GM12878 (cell line): Measurements from ENCODE around the gene CCDC184. TPM values are rescaled to one million over a fixed set of nuclear protein-coding genes. Genes with fewer than 3 reads are reported as not detected.

Experiments used
- ATAC-seq: fragments of 200-7000 bp; cut with Tn5 transposase; 3 replicates; pipeline ENCODE4 v1.9.1; 2020; ENCODE audit warnings: mild to moderate bottlenecking, moderate library complexity
- BruUV-seq: library from RNA; stranded (reverse); fragments of 400-500 nt; replicated peaks from 2 replicates; lab custom pipeline; 2021; lab: Mats Ljungman, UMichigan
- CTCF ChIA-PET: fragments of 300-600 bp; sonication (Branson Sonifier 250); formaldehyde crosslinking; extraction: SDS; loops from one replicate; lab custom pipeline; 2021; ENCODE audit warnings: inconsistent platforms; lab: Yijun Ruan, JAX
- POLR2A ChIA-PET: fragments of 350-600 bp; formaldehyde crosslinking; extraction: SDS; loops from one replicate; lab custom pipeline; 2021; ENCODE audit warnings: inconsistent platforms; lab: Charles Lee
- RAD21 ChIA-PET: fragments of 300-600 bp; sonication (Branson Sonifier 250); formaldehyde crosslinking; loops from one replicate; lab custom pipeline; 2023; ENCODE audit warnings: antibody characterized with exemption; ENCODE audit not compliant: unreplicated experiment; lab: Charles Lee
- SMC1A ChIA-PET: fragments of 300-600 bp; sonication (Branson Sonifier 250); formaldehyde crosslinking; loops from one replicate; lab custom pipeline; 2023; ENCODE audit not compliant: unreplicated experiment, uncharacterized antibody; lab: Charles Lee
- DNase-seq: peaks from one replicate; pipeline ENCODE4 v3.0.0-alpha.2; 2011; ENCODE audit warnings: low read depth, low spot score
- FAIRE-seq: peaks from 3 replicates; lab custom pipeline; 2011; peaks lifted over from hg19 to GRCh38; lab: Jason Lieb, UNC
- H2AFZ ChIP-seq: 2 replicates; pipeline ENCODE4 v1.6.0; 2011; ENCODE audit warnings: low read depth, low read length, control low read depth; ENCODE audit not compliant: control insufficient read depth
- H3K27ac ChIP-seq: 2 replicates; pipeline ENCODE4 v1.5.1; 2011; ENCODE audit warnings: control low read depth; ENCODE audit not compliant: control insufficient read depth, insufficient read depth
- H3K27me3 ChIP-seq, 2 experiments: replicated peaks in 1 of 2; 2 replicates each; pipeline versions ENCODE4 v1.6.0 to v1.6.1; 2011; ENCODE audit warnings: low read length in 1 of 2; ENCODE audit not compliant: control insufficient read depth in 2 of 2, insufficient read depth in 2 of 2
- H3K36me3 ChIP-seq, 2 experiments: 2 replicates each; pipeline ENCODE4 v1.5.1; 2011; ENCODE audit warnings: low read length in 1 of 2; ENCODE audit not compliant: control insufficient read depth in 2 of 2, insufficient read depth in 2 of 2
- H3K4me1 ChIP-seq: 2 replicates; pipeline ENCODE4 v1.6.1; 2011; ENCODE audit warnings: mild to moderate bottlenecking, low read length, moderate library complexity, mixed read lengths; ENCODE audit not compliant: control insufficient read depth, insufficient read depth
- H3K4me2 ChIP-seq: 2 replicates; pipeline ENCODE4 v1.6.0; 2011; ENCODE audit warnings: control low read depth; ENCODE audit not compliant: control insufficient read depth, insufficient read depth
- H3K4me3 ChIP-seq: fragments of 200-600 bp; sonication (generic); 2 replicates; pipeline ENCODE4 v1.5.1; 2016
- H3K79me2 ChIP-seq: 2 replicates; pipeline ENCODE4 v1.6.0; 2011; ENCODE audit warnings: low read length; ENCODE audit not compliant: control insufficient read depth, insufficient read depth
- H3K9ac ChIP-seq: 2 replicates; pipeline ENCODE4 v1.8.0; 2011; ENCODE audit warnings: low read length, control low read depth, mixed read lengths; ENCODE audit not compliant: control insufficient read depth, insufficient read depth
- H3K9me3 ChIP-seq: replicated peaks from 3 replicates; pipeline ENCODE4 v1.5.1; 2011; ENCODE audit warnings: mild to moderate bottlenecking, low read length; ENCODE audit not compliant: control insufficient read depth, insufficient read depth
- H4K20me1 ChIP-seq: 2 replicates; pipeline ENCODE4 v1.6.0; 2011; ENCODE audit not compliant: control insufficient read depth, insufficient read depth
- HDAC2 ChIP-seq: fragments of 200-600 bp; sonication (generic); IDR thresholded peaks from 2 replicates; pipeline ENCODE4 v1.6.1; 2017
- MEF2B ChIP-seq: fragments of 450-650 bp; IDR thresholded peaks from 2 replicates; pipeline ENCODE4 v1.6.1; 2018; ENCODE audit warnings: mild to moderate bottlenecking, moderate library complexity; ENCODE audit not compliant: partially characterized antibody, poor library complexity, severe bottlenecking
- SMAD5 ChIP-seq: IDR thresholded peaks from 2 replicates; pipeline ENCODE4 v1.6.1; 2016; ENCODE audit warnings: antibody characterized with exemption, low read depth
- TCF7 ChIP-seq: IDR thresholded peaks from 2 replicates; pipeline ENCODE4 v1.6.1; 2014; ENCODE audit warnings: antibody characterized with exemption, borderline replicate concordance
- WGBS: methylation state at CpG from one replicate; pipeline ENCODE4 v1.1.6; 2016; ENCODE audit warnings: low lambda C conversion rate; ENCODE audit not compliant: insufficient replicate concordance, insufficient coverage; ENCODE audit errors: missing lambda C conversion rate; 5-methylcytosine and 5-hydroxymethylcytosine counted together
- in situ Hi-C: fragments of 300-500 bp; cut with MboI; formaldehyde crosslinking; loops from 9 replicates; pipeline ENCODE4 v1.14.3; 2018; ENCODE audit warnings: mixed read lengths
- intact Hi-C: fragments of 100-400 bp; cut with micrococcal nuclease; formaldehyde crosslinking; loops from one replicate; pipeline ENCODE4 v1.14.2; 2022; ENCODE audit not compliant: unreplicated experiment
- polyA plus RNA-seq, 11 experiments: library from polyadenylated mRNA; depleted of rRNA in 4 of 11; unstranded in 6 of 11; stranded (reverse) in 5 of 11; fragments of >200 nt; fragmentation: Nextera tagmentation in 4 of 11; fragmentation: Illumina TruSeq in 1 of 11; extraction: Ambion mirVana in 4 of 11; extraction: Trizol in 1 of 11; gene quantifications; 1 replicate in 1 of 11; 2 replicates in 10 of 11; pipeline versions ENCODE4 v1.2.1 to v1.2.3, GENCODE V29; 2011 to 2016; ENCODE audit warnings: inconsistent platforms in 2 of 11, missing spikeins in 2 of 11, low read depth in 1 of 11
- total RNA-seq, 4 experiments: library from RNA; depleted of rRNA in 3 of 4; stranded (reverse); fragments of >200 nt in 3 of 4; fragmentation: Illumina TruSeq in 1 of 4; extraction: Trizol in 1 of 4; gene quantifications; 2 replicates each; pipeline versions ENCODE4 v1.2.1 to v1.2.3, GENCODE V29; 2013 to 2021
- TF ChIP-seq, protein P1 (sequence below): IDR thresholded peaks from 2 replicates; pipeline ENCODE4 v1.6.1; 2012; ENCODE audit warnings: improper control_type of control experiment, low read depth, low read length; ENCODE audit not compliant: insufficient replicate concordance
- TF ChIP-seq, protein P2 (sequence below): fragments of 450-650 bp; IDR thresholded peaks from 2 replicates; pipeline ENCODE4 v1.6.1; 2016; ENCODE audit warnings: mild to moderate bottlenecking
- TF ChIP-seq, protein P3 (sequence below): fragments of 150-350 bp; IDR thresholded peaks from 2 replicates; pipeline ENCODE4 v1.6.1; 2016; ENCODE audit warnings: low read depth, low read length
- TF ChIP-seq, protein P4 (sequence below): fragments of 450-650 bp; formaldehyde crosslinking; IDR thresholded peaks from 2 replicates; pipeline ENCODE4 v1.5.0; 2022; ENCODE audit warnings: mild to moderate bottlenecking, missing genetic modification characterization

The CCDC184 gene
- total and polyA plus RNA-seq, 10 of the 15 experiments (the other 5 are each of a cell fraction or from before 2014, with no cell fraction given), result not detected

DNA sequence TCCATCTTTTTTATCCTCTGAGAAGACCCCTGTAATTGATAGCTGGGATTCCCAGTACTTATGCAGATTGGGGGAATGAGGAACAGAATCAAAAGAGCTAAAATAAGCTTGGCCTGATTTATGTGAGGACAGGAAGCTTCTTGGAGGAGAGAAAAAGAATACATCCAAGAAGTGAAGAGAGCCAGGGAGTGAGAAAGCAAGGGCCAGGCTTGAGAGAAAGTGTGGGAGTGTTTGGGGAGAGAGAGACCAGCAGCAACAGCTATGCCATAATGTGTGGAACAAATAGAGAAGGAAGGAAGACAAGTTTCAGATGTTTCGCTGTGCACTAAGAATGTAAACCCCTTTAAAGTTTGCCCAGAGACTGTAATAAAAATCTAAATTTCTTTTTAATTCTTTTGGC is 4.0 kb upstream of the CCDC184 start:
- Histone ChIP-seq H3K79me2 (no peaks in the 10 kb centered on the region), H3K36me3 (no peaks in the 10 kb centered on the region), H4K20me1 (no peaks in the 10 kb centered on the region), H3K4me1 (peaks cover 5% of the 10 kb centered on the region; the same call in 1 of the 2 replicates), H3K9me3 (no peaks in the 10 kb centered on the region; the same call in 2 of the 3 replicates), H3K4me3 (no peak overlapping the region), H3K27ac (no peak overlapping the region), H3K27me3 (peaks cover 4 to 5% of the 10 kb centered on the region in 2 experiments), H2AFZ (no peak overlapping the region)
- ChIA-PET SMC1A (interaction anchor here (1.1 kb wide), 1 partner anchor 10 kb away, joined by 4 read pairs; no protein-coding TSS in a partner anchor), RAD21 (no interaction called here)
- FAIRE-seq (no peak), DNase-seq (no peak)
- WGBS, result 0% methylated on average over 1 of the region's 1 CpG
- no TSS peak for BruUV-seq
- TF ChIP-seq, protein P1, sequence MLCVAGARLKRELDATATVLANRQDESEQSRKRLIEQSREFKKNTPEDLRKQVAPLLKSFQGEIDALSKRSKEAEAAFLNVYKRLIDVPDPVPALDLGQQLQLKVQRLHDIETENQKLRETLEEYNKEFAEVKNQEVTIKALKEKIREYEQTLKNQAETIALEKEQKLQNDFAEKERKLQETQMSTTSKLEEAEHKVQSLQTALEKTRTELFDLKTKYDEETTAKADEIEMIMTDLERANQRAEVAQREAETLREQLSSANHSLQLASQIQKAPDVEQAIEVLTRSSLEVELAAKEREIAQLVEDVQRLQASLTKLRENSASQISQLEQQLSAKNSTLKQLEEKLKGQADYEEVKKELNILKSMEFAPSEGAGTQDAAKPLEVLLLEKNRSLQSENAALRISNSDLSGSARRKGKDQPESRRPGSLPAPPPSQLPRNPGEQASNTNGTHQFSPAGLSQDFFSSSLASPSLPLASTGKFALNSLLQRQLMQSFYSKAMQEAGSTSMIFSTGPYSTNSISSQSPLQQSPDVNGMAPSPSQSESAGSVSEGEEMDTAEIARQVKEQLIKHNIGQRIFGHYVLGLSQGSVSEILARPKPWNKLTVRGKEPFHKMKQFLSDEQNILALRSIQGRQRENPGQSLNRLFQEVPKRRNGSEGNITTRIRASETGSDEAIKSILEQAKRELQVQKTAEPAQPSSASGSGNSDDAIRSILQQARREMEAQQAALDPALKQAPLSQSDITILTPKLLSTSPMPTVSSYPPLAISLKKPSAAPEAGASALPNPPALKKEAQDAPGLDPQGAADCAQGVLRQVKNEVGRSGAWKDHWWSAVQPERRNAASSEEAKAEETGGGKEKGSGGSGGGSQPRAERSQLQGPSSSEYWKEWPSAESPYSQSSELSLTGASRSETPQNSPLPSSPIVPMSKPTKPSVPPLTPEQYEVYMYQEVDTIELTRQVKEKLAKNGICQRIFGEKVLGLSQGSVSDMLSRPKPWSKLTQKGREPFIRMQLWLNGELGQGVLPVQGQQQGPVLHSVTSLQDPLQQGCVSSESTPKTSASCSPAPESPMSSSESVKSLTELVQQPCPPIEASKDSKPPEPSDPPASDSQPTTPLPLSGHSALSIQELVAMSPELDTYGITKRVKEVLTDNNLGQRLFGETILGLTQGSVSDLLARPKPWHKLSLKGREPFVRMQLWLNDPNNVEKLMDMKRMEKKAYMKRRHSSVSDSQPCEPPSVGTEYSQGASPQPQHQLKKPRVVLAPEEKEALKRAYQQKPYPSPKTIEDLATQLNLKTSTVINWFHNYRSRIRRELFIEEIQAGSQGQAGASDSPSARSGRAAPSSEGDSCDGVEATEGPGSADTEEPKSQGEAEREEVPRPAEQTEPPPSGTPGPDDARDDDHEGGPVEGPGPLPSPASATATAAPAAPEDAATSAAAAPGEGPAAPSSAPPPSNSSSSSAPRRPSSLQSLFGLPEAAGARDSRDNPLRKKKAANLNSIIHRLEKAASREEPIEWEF, result no peak
- TF ChIP-seq TCF7 (no peak), MEF2B (no peak), SMAD5 (no peak), HDAC2 (no peak)
- TF ChIP-seq, protein P2, sequence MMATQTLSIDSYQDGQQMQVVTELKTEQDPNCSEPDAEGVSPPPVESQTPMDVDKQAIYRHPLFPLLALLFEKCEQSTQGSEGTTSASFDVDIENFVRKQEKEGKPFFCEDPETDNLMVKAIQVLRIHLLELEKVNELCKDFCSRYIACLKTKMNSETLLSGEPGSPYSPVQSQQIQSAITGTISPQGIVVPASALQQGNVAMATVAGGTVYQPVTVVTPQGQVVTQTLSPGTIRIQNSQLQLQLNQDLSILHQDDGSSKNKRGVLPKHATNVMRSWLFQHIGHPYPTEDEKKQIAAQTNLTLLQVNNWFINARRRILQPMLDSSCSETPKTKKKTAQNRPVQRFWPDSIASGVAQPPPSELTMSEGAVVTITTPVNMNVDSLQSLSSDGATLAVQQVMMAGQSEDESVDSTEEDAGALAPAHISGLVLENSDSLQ, result no peak
- TF ChIP-seq, protein P3, sequence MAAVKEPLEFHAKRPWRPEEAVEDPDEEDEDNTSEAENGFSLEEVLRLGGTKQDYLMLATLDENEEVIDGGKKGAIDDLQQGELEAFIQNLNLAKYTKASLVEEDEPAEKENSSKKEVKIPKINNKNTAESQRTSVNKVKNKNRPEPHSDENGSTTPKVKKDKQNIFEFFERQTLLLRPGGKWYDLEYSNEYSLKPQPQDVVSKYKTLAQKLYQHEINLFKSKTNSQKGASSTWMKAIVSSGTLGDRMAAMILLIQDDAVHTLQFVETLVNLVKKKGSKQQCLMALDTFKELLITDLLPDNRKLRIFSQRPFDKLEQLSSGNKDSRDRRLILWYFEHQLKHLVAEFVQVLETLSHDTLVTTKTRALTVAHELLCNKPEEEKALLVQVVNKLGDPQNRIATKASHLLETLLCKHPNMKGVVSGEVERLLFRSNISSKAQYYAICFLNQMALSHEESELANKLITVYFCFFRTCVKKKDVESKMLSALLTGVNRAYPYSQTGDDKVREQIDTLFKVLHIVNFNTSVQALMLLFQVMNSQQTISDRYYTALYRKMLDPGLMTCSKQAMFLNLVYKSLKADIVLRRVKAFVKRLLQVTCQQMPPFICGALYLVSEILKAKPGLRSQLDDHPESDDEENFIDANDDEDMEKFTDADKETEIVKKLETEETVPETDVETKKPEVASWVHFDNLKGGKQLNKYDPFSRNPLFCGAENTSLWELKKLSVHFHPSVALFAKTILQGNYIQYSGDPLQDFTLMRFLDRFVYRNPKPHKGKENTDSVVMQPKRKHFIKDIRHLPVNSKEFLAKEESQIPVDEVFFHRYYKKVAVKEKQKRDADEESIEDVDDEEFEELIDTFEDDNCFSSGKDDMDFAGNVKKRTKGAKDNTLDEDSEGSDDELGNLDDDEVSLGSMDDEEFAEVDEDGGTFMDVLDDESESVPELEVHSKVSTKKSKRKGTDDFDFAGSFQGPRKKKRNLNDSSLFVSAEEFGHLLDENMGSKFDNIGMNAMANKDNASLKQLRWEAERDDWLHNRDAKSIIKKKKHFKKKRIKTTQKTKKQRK, result no peak
- TF ChIP-seq, protein P4, sequence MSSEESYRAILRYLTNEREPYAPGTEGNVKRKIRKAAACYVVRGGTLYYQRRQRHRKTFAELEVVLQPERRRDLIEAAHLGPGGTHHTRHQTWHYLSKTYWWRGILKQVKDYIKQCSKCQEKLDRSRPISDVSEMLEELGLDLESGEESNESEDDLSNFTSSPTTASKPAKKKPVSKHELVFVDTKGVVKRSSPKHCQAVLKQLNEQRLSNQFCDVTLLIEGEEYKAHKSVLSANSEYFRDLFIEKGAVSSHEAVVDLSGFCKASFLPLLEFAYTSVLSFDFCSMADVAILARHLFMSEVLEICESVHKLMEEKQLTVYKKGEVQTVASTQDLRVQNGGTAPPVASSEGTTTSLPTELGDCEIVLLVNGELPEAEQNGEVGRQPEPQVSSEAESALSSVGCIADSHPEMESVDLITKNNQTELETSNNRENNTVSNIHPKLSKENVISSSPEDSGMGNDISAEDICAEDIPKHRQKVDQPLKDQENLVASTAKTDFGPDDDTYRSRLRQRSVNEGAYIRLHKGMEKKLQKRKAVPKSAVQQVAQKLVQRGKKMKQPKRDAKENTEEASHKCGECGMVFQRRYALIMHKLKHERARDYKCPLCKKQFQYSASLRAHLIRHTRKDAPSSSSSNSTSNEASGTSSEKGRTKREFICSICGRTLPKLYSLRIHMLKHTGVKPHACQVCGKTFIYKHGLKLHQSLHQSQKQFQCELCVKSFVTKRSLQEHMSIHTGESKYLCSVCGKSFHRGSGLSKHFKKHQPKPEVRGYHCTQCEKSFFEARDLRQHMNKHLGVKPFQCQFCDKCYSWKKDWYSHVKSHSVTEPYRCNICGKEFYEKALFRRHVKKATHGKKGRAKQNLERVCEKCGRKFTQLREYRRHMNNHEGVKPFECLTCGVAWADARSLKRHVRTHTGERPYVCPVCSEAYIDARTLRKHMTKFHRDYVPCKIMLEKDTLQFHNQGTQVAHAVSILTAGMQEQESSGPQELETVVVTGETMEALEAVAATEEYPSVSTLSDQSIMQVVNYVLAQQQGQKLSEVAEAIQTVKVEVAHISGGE (CRISPR knock-in tag), result no peak
- TF ChIP-seq, all 136 proteins: peak for 0
- no peak overlapping the region for H3K4me2 ChIP-seq
- no peak for ATAC-seq
- CTCF ChIA-PET, result interaction anchor here (0.8 to 1.8 kb wide), 5 partner anchors 10 to 21 kb away, joined by 3 to 10 read pairs (median 3); no protein-coding TSS in a partner anchor
- intact Hi-C loops (no loop called here), in situ Hi-C loops (no loop called here)
- POLR2A ChIA-PET, result no interaction called here
- no peak overlapping the region for H3K9ac ChIP-seq
